RWPE2 (cell line): Measurements from ENCODE around the gene MASP2.
"Not testable (repeated sequence)": the region's sequence is repeated elsewhere in the genome, so short reads cannot be mapped to it uniquely, and the experiment has no call there.

Experiments used
- ATAC-seq: fragments of 200-7000 bp; cut with Tn5 transposase; 3 replicates; pipeline ENCODE4 v1.9.1; 2021; ENCODE audit warnings: low read depth
- DNase-seq: peaks from one replicate; pipeline ENCODE4 v3.0.0-alpha.2; 2020; ENCODE audit warnings: low spot score
- H3K27ac ChIP-seq: fragments of 450-650 bp; 2 replicates; pipeline ENCODE4 v1.5.1; 2017; ENCODE audit warnings: mild to moderate bottlenecking; ENCODE audit not compliant: poor library complexity, severe bottlenecking
- H3K27me3 ChIP-seq: fragments of 250-450 bp; sonication (Bioruptor Pico); 2 replicates; pipeline ENCODE4 v1.5.1; 2021; ENCODE audit warnings: mild to moderate bottlenecking, moderate library complexity; ENCODE audit not compliant: insufficient read depth, poor library complexity, severe bottlenecking
- H3K36me3 ChIP-seq: fragments of 250-450 bp; sonication (Bioruptor Pico); 2 replicates; pipeline ENCODE4 v1.5.1; 2020; ENCODE audit warnings: low read depth, mild to moderate bottlenecking, moderate library complexity
- H3K4me1 ChIP-seq: fragments of 250-450 bp; sonication (Bioruptor Pico); 2 replicates; pipeline ENCODE4 v1.5.1; 2021; ENCODE audit warnings: mild to moderate bottlenecking, moderate library complexity; ENCODE audit not compliant: insufficient read depth, poor library complexity, severe bottlenecking
- H3K4me3 ChIP-seq: fragments of 250-450 bp; sonication (Bioruptor Pico); 2 replicates; pipeline ENCODE4 v1.5.1; 2021; ENCODE audit warnings: mild to moderate bottlenecking, moderate library complexity; ENCODE audit not compliant: severe bottlenecking
- H3K9me3 ChIP-seq: fragments of 250-450 bp; sonication (Bioruptor Pico); 2 replicates; pipeline ENCODE4 v1.5.1; 2021; ENCODE audit warnings: mild to moderate bottlenecking, moderate library complexity; ENCODE audit not compliant: severe bottlenecking
- CTCF ChIP-seq: fragments of 450-650 bp; IDR thresholded peaks from one replicate; pipeline ENCODE4 v1.5.1; 2017; ENCODE audit warnings: mild to moderate bottlenecking, moderate library complexity; ENCODE audit not compliant: poor library complexity, severe bottlenecking

MASP2 gene

GRCh38 chr1:11046625-11047365 is at the start of gene MASP2:
TSS of gene MASP2 (minus strand) at chr1:11047239. CDS start at chr1:11047207, 32 bp downstream.
- no peak for DNase-seq
- H3K27me3 ChIP-seq = no peaks in the 10 kb centered on the region
- no peaks in the 10 kb centered on the region for H3K4me1 ChIP-seq
- TF ChIP-seq CTCF = no peak
- no peak for ATAC-seq
- no peaks in the 10 kb centered on the region for H3K36me3 ChIP-seq
- H3K4me3 ChIP-seq = no peak within 1 kb of the TSS
- H3K9me3 ChIP-seq = no peaks in the 10 kb centered on the region
- H3K27ac ChIP-seq = no peak within 1 kb of the TSS

GRCh38 chr1:11083784-11084183 is 36.7 kb upstream of the MASP2 start:
- not testable (repeated sequence) for ATAC-seq, H3K9me3 ChIP-seq, H3K27me3 ChIP-seq, H3K4me1 ChIP-seq, H3K27ac ChIP-seq, DNase-seq, H3K4me3 ChIP-seq
- peaks cover 92% of the 10 kb centered on the region for H3K36me3 ChIP-seq

GRCh38 chr1:11080931-11081330 is 33.9 kb upstream of the MASP2 start:
- TF ChIP-seq CTCF = no peak
- peaks cover 88% of the 10 kb centered on the region for H3K36me3 ChIP-seq
- no peak for DNase-seq
- no peak overlapping the region for H3K27ac ChIP-seq
- H3K4me1 ChIP-seq = no peaks in the 10 kb centered on the region
- no peak overlapping the region for H3K4me3 ChIP-seq
- ATAC-seq = no peak
- no peaks in the 10 kb centered on the region for H3K27me3 ChIP-seq
- H3K9me3 ChIP-seq = no peaks in the 10 kb centered on the region

GRCh38 chr1:11078631-11079030 is 31.6 kb upstream of the MASP2 start:
- no peaks in the 10 kb centered on the region for H3K27me3 ChIP-seq
- no peaks in the 10 kb centered on the region for H3K4me1 ChIP-seq
- no peak for DNase-seq
- H3K9me3 ChIP-seq = no peaks in the 10 kb centered on the region
- no peak for TF ChIP-seq CTCF
- no peak overlapping the region for H3K27ac ChIP-seq
- peaks cover 85% of the 10 kb centered on the region for H3K36me3 ChIP-seq
- H3K4me3 ChIP-seq = no peak overlapping the region
- ATAC-seq = no peak

DNA sequence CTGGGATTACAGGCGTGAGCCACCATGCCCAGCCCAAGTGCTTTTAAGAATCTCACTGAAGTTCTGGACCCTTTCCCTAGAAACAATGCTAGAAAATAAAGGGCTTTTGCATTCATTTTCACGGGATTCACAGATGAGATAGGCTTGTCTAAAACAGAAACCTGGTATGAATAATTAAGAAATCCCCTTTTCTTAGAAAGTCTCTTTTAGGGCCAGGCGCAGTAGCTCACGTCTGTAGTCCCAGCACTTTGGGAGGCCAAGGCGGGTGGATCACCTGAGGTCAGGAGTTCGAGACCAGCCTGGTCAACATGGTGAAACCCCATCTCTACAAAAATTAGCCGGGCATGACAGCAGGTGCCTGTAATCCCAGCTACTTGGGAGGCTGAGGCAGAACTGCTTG is 26.4 kb upstream of the MASP2 start:
- not testable (repeated sequence) for H3K4me3 ChIP-seq, H3K27me3 ChIP-seq, ATAC-seq, H3K9me3 ChIP-seq, H3K4me1 ChIP-seq, H3K27ac ChIP-seq
- DNase-seq = peak; percentile 0
- peaks cover 88% of the 10 kb centered on the region for H3K36me3 ChIP-seq
